GM21360 (cell line): ENCODE results near the gene SMYD3.
"Not testable (repeated sequence)": the region's sequence is repeated elsewhere in the genome, so short reads cannot be mapped to it uniquely, and the experiment has no call there.

ENCODE experiments used
- ATAC-seq: cut with Tn5 transposase; IDR thresholded peaks from one replicate; pipeline ENCODE4 v1.9.1; 2021; ENCODE audit warnings: mild to moderate bottlenecking, moderate library complexity; ENCODE audit not compliant: unreplicated experiment

The SMYD3 gene

DNA sequence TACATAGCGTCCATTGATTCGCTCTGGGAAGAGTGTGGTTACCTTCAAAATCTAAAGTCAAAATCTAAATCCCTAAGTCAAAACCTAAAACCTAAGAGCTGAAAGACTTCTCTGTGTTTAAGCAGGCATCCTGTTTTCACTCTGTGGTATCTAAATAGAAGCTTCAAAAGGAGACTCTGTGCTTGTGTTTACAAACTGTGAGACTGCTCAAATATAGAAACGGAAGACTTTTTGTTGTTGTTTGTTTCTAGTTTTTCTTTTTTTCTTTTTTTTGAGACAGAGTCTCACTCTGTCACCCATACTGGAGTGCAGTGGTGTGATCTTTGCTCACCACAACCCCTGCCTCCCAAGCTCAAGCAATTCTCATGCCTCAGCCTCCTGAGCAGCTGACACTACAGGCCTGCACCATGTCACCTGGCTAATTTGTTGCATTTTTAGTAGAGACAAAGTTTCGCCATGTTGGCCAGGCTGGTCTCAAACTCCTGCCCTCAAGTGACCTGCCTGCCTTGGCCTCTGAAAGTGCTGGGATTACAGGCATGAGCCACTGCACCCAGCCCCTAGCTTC, 425.9 kb downstream of the SMYD3 start:
- no peak for ATAC-seq

DNA sequence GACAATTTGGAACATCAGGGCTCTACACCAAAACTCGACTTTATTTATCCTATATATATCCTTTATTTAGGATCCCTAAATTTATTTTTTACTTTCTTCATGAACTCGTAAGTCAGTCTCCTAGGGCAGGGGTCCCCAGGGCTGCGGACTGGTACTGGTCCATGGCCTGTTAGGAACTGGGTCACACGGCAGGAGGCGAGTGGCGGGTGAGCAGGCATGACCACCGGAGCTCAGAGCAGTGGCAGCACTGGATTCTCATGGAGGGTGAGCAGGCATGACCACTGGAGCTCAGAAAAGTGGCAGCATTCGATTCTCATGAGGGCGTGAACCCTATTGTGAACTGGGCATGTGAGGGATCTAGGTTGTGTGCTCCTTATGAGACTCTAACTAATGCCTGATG, 427.0 kb downstream of the SMYD3 start:
- ATAC-seq = no peak

DNA sequence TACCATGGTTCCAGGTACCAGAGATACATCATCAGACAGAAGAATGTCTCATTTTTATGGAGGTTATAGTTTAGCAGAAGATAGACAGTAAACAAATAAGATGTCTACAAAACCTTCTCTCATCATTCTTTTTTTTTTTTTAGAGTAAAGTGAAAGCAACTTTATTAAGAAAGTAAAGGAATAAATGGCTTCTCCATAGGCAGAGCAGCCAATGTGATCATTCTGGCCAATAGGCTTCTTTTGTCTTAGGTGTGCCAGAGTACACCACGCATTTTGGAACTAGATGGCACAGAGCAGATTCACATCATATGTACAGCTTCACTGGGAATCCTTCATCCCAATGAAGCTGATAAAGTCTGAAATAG, 428.2 kb downstream of the SMYD3 start:
- no peak for ATAC-seq

DNA sequence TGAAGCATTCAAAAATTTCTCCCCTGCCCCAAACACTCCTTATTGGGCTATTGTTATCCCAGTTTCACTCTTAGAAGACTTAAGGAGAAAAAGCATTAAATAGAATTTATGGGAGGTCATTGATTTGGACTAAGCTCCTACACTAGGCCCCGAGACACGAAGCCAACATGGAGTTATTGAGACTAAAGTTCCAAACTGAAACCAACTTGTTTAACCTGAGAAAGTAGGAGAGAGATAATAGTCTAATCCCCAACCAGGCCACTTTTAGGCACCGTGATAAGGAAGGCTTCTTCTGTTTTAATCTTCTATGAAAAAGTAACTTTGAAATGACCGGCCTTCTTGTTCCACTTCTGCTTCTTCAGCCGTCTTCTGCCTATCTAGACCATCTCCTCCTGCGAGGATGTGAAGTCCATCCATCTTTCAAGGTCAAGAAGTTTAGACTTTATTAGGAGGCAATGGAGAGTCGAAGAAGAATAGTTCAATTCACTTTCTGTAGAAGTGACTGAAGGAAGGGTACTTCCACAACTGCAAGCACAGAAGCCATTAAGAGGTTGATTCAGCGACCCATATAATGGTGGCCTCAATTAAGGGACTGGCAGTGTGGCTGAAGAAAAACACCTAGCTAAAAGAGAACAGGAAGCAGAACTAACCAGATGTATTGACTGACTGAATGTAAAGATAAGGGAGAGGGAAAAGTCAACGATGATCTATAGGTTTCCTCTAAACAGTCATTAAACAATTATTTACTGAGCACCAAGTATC, 428.8 kb downstream of the SMYD3 start:
- no peak for ATAC-seq

DNA sequence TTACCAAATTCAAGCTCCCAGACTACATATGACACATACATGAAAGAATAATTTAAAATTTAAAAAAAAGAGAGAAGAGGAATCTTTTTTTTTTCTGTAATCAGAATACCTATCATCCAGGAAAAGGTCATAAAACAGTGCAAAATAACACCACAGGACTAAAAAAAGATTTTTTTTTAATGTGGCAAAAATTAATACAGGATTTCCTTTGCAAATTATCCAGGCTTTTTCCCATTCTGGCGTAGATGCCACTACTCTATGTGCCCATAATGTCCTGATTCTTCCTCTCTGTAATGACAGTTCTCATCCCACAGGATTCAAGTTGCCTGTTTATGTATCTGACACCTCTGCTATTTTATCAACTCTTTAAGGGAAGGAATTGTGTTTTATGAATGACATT, 429.6 kb downstream of the SMYD3 start:
- no peak for ATAC-seq

DNA sequence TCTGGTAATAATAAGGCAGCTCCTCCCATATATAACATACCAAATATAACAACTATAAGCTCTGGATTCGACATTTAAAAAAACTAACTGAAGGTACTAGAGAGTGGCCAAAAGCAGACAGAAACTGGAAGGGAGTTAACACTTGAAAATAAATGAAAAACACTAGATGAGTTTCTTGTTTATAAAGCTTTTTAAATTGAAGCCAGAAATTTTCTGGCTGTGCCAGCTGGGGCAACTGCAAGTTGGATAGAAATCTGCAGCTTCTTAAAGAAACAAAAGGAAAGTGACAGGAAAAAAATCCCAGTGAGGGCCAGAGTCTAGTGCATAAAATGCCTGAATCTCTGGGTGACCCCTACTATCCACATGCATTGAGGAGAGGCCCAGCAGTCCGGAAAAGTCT, 432.7 kb downstream of the SMYD3 start:
- no peak for ATAC-seq

DNA sequence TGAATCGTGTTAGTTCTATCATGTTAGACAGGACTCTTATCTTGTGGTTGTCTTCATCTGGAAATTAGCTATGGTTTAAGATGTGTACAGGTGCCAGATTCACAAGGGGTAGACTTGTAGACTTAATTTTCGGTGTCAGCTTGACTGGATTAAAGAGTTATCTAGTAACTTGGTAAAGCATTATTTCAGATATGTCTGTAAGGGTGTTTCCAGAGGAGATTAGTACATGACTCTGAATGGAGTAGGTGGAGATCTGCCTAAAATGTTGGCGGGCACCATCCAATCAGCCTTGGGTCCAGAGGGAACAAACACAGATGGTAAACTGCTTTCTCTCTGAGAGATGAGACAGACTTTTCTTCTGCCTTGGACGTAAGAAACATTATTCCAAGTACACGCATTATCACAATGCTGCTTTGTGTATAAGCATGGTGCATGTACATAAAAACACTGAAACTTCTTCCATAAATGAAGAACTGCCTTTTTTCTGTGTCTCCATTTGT, 434.6 kb downstream of the SMYD3 start:
- no peak for ATAC-seq

DNA sequence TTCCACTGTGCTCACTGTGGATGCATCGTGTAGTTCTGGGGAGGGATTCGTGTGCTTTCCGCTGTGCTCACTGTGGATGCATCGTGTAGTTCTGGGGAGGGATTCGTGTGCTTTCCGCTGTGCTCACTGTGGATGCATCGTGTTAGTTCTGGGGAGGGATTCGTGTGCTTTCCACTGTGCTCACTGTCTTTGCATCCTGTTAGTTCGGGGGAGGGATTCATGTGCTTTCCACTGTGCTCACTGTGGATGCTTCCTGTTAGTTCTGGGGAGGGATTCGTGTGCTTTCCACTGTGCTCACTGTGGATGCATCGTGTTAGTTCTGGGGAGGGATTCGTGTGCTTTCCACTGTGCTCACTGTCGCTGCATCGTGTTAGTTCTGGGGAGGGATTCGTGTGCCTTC, 435.1 kb downstream of the SMYD3 start:
- not testable (repeated sequence) for ATAC-seq

DNA sequence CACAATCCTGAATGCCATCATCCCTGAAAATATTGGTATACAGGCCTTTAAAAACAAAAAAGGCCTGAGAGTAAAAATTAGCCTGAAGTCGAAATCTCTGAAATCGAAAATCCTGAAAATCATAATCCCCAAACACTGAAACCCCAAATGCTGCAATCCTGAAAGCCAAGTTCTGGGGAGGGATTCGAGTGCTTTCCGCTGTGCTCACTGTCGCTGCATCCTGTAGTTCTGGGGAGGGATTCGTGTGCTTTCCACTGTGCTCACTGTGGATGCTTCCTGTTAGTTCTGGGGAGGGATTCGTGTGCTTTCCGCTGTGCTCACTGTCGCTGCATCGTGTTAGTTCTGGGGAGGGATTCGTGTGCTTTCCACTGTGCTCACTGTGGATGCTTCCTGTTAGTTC, 435.5 kb downstream of the SMYD3 start:
- ATAC-seq = not testable (repeated sequence)

DNA sequence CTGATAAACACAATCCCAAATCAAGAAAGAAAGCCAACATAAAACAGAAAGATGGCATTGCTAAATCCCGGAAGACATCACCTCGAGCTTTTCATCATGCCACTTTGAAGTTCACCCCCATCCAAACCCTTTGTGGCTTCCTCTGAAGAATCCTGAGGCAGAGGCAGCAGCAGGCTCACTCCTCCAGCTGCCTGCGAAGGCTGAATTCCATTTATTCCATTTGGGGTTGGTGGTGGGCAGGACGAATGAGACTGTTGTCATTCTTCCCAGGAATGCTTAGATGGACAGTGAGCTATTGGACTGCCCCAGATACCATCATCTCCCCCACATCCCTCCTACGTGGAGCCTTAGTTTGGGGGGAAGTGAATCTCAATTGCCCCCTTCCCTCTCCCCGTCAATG, 437.5 kb downstream of the SMYD3 start:
- ATAC-seq = no peak

DNA sequence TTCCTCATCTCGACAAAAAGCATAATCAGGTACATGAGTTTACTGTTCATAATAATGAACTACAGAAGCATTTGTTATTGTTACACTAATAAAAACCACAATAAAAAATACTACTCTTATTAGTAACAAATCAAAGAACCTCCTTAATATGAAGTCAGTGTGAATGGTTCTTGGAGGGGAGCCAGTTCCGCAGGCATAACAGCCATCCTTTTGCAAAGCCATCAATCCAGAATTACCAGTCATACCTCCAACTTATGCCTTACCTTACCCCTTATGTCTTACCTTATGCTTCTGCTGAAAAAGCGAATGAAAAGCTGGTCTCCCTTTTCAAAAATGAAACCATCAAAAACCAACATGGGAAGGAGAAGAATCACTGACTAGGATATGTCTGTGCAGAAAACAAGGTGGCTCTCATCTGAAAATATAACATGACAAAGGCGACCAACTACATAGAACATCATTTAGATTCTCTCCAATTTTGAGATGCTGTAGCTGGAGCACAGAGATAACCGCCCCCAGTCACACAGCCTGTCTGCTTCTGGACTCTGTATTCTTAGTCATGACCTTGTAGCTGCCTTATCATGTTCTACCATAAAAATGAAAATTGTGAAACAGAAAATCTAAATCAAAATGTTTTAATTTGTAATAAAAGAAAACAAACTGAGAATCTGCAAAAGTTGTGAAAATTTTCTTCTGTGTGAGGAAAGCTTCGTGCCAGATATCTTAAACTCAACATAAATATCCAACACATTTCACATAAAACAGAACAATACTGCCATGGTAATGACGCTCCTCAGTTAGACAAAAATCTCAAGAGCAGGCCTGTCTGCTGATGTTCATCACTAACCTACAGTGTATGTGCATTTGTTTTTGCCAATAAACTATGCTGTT, 438.2 kb downstream of the SMYD3 start:
- no peak for ATAC-seq

DNA sequence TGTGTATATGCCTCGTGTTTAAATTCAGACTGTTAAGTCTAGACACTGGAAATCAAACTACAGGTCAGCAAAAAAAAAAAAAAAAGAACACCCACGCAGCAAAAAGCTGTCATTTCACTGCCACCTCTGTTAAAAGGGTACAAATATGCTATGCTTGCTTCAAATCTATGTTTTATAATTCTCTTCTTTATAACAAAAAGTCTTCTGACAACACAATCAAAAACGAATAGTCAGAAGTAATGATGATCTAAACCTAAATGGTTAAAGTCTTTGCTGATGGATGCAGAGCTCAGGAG, 438.9 kb downstream of the SMYD3 start:
- no peak for ATAC-seq

DNA sequence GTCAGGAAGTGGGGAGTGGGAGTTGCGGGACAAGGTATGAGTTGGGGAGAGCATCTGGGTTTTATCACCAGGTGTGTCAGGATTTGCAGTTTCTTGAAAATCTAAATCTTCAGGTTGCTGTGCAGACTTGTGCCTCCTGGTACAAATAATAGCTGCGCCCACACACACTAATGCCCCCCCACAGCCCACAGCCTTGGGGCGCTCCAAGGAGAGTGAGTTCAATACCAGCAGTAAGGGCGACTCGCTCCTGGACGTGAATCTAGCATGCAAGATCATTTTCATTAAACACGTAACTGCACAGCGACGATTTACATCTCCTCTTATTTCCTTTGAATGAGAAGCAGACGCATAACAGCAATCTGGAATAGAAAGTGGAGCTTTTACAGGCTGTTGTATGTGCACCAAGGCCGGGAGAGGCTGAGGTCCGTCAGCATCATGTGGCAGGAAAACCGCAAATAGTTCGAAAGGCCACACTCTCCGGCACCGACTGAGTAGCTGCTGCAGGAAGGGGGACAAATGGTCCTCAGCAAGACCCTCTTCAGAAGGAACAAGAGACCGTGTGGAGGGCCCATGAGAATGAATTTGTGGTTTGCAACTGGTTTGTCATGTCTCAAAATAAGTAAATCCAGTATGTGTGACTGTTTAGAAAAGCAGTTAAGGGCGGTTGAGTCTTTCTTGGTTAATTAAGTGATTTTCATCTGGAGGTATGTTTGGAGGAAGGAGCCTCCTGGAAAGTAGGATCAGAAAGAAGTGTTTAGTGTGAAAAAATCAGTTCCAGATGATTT, 439.5 kb downstream of the SMYD3 start:
- ATAC-seq = peak; percentile 59

DNA sequence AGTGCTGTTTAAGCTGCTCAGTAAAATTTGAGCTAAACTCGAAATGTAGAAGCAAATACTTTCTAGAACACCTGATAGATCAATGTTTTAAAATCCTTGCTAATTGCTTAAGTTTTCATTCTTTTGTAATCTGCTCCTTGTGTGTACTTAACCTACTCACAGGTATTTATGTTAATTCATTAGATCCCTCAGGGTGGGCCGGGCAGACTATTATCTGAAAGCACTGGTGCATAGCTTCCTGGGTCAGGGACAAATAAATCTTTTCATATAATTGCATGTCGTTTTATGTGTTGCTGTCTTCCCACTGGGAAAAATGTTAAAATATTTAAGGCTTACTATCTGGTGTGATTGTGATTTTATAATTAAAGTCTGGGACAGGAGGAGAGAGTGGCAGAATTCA, 440.5 kb downstream of the SMYD3 start:
- no peak for ATAC-seq

DNA sequence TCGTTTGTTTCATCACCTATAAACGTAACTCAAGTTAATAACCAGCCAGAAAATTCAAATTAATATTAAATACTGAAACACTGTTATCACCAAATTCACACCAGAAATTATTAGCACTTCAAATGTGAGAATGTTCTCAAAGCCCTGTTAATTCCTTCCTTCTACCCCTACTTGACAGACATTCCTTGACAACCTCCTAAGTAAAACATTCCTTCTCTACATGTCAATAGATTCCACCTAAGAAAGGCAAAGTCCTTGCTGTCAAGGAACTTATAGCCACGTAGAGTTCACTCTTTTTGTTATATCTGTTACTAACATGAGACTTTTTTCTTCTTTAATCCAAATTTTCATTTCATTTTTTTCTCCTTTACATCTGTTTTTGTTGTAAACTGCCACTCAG, 441.5 kb downstream of the SMYD3 start:
- no peak for ATAC-seq

DNA sequence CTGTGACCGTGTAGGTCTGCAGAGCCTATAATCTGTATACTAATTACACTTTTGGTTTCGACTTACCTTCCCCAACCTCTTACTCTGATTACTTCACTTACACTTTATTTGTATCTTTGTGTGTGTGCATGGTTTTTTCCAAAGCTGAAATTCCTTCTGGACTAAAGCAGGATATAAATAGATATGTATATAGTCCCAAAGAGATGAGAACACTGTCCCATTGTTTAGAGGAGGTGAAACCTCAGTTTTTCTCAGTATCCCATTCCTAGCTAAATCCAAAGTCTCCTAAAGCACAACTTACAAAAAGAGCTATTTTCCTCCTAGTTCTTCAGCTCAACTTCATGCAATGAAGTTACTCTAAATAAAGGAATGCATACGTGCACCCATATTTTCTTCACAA, 442.2 kb downstream of the SMYD3 start:
- ATAC-seq = no peak

DNA sequence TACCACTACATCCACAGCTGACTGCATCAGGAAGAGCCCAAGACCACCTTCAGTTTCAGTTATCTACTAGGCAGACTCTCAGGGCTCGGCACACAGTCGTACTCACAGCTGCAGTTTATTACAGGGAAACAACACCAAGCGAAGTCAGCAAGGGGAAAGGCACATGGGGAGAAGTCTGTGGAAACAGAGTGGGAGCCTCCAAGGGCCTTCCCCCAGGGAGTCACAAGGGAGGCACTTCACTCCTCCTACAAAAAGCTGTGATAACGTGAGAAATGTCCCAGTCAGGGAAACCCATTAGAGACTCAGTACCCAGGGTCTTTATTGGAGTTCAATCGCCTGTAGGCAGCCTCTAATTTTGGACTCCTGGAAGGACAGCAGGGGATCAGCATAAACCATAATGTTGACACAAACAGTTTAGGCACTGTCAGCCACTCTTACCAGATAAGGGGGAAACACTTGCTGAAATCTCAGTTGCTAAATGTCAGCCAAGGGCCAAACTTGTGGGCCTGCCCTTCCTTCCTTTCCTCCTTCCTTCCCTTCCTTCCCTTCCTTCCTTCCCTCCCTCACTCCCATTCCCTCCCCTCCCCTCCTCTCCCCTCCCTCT, 444.0 kb downstream of the SMYD3 start:
- no peak for ATAC-seq

DNA sequence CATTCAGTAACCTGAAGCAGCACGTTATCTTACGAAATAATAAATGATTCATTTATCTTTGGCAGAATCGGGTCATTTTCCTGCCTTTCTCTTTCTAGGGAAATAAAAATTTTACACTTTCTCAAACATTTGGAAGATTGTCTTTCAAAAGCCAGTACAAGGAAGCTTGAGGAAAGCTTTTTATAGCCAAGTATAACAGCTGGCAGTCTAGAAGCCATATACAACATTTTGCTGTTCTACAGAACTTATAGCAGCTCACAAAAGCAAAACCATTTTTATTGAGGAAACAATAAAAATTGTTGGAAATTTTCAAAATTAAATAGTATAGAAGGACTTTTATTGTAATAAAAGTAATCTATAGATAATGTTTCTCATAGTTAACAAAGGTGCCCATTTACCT, 448.6 kb downstream of the SMYD3 start:
- no peak for ATAC-seq

DNA sequence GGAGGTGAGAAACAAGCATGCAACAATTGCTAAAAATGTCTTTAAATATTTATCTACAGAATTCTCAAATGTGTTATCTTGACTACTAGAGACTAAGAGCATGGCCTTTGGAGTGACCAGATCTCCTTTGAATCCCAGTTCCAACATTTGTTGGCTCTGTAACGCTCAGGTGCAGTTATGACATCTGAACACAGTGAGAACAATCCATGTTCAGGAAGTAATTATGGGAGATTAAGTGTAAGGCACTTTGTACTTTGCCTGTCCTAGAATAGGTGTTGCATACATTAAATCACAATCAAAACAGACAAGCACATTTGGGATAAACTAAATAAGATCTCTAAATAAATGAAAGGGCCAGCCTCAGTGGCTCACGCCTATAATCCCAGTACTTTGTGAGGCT, 454.5 kb downstream of the SMYD3 start:
- no peak for ATAC-seq

DNA sequence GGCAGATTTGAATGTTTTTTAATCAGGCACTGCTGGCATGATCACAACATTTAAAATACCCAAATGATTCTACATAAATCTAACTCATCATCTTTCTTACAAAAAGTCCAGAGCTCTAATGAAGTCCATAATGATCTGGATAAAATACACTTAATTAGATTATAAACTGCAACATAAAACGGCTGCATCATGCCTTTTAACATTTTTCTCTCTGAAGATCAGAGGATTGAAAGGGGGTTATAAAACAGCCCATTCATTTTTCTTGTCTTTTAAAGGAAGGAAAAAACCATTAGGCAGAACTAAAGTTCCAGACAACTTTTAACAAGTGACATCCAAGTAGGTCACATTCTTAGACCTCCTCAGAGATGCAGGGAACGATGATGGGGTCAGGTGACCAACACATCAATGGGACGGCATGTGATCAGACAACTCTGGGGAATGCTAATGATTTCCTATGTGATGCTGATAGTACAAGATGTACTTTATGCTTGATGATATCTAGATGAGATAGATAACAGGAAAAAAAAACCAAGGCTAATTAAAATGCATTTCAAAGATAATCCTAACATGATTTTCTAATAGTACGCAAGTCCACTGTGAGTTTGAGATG, 455.1 kb downstream of the SMYD3 start:
- ATAC-seq = no peak
